Measurements from ENCODE around the gene ZNF516.

Gene ZNF516

GRCh38 chr18:76379226-76380126 is 115.6 kb downstream of the ZNF516 start:
- DNase-seq = no peak

- no peak for DNase-seq
Observed at GRCh38 chr18:76378526-76379215, 116.4 kb downstream of the ZNF516 start.

GRCh38 chr18:76377359-76377756 is 117.7 kb downstream of the ZNF516 start:
- no peak for DNase-seq

GRCh38 chr18:76376668-76377358 is 118.2 kb downstream of the ZNF516 start:
- DNase-seq = peak; percentile 15

GRCh38 chr18:76376225-76376624 is 118.8 kb downstream of the ZNF516 start:
- no peak for DNase-seq

- DNase-seq = peak; percentile 22
Observed at GRCh38 chr18:76374330-76375281, 120.4 kb downstream of the ZNF516 start.

- DNase-seq = no peak
Observed at GRCh38 chr18:76373297-76373696, 121.7 kb downstream of the ZNF516 start.

- DNase-seq = no peak
Observed at GRCh38 chr18:76371301-76372203, 123.5 kb downstream of the ZNF516 start.

- DNase-seq = no peak
Observed at GRCh38 chr18:76370686-76371085, 124.4 kb downstream of the ZNF516 start.

- DNase-seq = no peak
Observed at GRCh38 chr18:76370201-76370600, 124.8 kb downstream of the ZNF516 start.

- DNase-seq = no peak
Observed at GRCh38 chr18:76369791-76370190, 125.3 kb downstream of the ZNF516 start.

GRCh38 chr18:76368976-76369375 is 126.1 kb downstream of the ZNF516 start:
- DNase-seq = no peak

- no peak for DNase-seq
Observed at GRCh38 chr18:76368271-76368670, 126.8 kb downstream of the ZNF516 start.

GRCh38 chr18:76367168-76368125 is 127.6 kb downstream of the ZNF516 start:
- DNase-seq = no peak

GRCh38 chr18:76365561-76365960 is 129.5 kb downstream of the ZNF516 start:
- no peak for DNase-seq

GRCh38 chr18:76364282-76365259 is 130.5 kb downstream of the ZNF516 start:
- no peak for DNase-seq

GRCh38 chr18:76363436-76364120 is 131.5 kb downstream of the ZNF516 start:
- no peak for DNase-seq

GRCh38 chr18:76362676-76363075 is 132.4 kb downstream of the ZNF516 start:
- DNase-seq = no peak

All from activated effector memory CD4-positive, alpha-beta T cell treated with Interleukin-2 at 50 U/mL for 16 hours (primary cell).